Kidney capillary endothelial cell (primary cell): Measurements from ENCODE around the gene GALNT17.

Source experiments
- DNase-seq: peaks from one replicate; pipeline ENCODE4 v3.0.0-alpha.2; 2018; ENCODE audit warnings: low spot score

Gene GALNT17

GRCh38 chr7:71132127-71132376 lies at the start of gene GALNT17:
GALNT17 (plus strand) TSS chr7:71132144.
- no peak for DNase-seq

- no peak for DNase-seq
These were observed 36.6 kb upstream of the GALNT17 start for GRCh38 chr7:71095266-71095860.

DNA sequence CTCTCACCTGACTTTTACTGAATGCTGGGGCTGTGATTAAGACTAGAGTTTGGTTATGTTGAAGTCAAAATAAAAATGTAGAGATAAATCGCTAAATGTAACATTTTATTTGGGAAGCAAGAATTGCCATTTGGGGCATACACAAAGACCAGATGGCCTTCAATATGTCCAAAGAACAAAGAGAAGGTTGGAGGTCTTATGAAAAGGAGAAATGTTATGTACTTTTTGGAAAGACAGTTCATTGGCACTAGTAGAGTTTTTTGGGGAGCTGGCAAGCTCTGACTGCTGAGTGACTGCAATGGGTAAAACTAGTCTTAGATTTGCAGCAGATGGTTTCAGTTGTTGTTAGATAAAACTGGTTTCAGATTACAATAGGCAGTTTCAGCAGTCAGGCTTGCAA lies 35.6 kb upstream of the GALNT17 start:
- DNase-seq, result no peak

DNA sequence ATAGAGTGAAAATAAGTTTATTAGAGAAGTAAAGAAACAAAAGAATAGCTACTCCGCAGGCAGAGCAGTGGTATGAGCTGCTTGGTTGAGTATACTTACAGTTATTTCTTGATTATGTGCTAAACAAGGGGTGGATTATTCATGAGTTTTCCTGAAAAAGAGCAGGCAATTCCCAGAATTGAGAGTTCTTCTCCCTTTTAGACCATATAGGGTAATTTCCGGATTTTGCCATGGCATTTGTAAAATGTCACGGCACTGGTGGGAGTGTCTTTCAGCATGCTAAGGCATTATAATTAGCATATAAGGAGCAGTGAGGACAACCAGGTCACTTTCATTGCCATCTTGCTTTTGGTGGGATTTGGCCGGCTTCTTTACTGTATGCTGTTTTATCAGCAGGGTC lies 25.7 kb upstream of the GALNT17 start:
- no peak for DNase-seq

DNA sequence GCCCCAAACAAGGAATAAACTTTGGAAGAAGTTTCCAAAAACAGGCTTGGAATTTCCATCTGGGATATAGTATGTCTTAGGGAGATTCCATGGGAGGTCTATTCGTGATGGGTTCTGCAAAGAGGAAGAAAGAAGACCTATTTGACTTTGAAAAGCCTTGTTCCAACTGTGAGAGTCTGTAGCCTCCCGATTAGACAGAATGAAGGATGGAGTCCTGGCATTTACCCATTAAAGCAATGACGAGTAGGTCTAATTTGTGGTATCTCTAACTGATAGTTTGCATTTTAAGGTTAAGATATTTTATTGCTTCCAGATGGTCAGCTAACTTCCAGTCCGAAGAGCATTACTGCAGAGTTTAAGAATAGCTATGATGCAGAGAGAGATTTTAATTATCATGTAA lies 19.5 kb upstream of the GALNT17 start:
- DNase-seq, result no peak

GRCh38 chr7:71120096-71120495 lies 11.8 kb upstream of the GALNT17 start:
- no peak for DNase-seq

DNA sequence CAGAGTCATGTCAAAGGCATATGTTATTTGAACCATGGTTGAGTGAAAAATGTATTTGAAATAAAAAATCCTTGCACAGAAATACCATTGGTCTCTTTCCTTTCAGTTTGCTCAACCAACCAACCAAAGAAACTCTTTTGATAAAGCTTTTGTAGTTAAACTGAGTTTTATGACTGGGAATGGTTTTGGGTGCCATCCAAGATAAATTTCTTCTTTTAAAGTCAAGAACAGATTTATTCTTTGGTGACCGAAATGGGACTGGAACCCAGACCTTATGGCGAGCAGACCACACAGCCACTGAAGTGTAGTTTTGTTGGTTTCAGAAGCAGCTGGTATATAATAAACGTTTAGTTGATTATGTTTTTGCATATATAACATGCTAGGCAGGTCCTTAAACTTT lies 2.8 kb upstream of the GALNT17 start:
- no peak for DNase-seq

DNA sequence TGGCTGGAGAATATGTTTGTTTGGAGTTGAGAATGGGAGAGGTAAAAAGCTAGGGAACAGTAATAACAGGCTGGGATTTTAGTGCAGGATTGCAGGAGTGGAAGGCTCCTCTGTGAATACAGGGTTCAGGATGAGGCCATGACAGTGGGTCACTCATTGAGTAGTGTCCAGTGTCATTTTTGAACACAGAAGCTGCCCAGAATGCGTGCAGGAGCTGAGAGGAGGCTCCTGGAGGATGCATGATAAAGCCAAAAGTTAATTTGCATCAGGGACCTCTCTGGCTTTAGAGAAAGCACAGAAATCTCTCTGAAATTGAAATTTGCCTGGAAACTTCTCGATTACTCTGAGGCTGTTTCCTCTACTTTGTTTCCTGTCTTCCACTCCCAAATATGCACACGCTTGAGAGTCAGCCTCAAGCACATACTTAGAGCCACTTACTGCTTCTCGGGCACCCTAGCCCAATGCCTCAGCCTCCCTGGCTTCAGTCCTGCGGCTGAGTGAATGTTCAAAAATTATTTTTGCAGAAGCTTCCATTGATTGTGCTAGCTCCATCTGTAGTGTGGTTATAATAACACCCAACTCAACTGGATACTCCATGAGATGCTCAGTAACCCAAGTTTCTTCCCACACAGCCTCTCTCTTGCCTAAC lies 1.8 kb upstream of the GALNT17 start:
- no peak for DNase-seq

- DNase-seq, result no peak
These were observed 453 bp upstream of the GALNT17 start for GRCh38 chr7:71131256-71132126.

DNA sequence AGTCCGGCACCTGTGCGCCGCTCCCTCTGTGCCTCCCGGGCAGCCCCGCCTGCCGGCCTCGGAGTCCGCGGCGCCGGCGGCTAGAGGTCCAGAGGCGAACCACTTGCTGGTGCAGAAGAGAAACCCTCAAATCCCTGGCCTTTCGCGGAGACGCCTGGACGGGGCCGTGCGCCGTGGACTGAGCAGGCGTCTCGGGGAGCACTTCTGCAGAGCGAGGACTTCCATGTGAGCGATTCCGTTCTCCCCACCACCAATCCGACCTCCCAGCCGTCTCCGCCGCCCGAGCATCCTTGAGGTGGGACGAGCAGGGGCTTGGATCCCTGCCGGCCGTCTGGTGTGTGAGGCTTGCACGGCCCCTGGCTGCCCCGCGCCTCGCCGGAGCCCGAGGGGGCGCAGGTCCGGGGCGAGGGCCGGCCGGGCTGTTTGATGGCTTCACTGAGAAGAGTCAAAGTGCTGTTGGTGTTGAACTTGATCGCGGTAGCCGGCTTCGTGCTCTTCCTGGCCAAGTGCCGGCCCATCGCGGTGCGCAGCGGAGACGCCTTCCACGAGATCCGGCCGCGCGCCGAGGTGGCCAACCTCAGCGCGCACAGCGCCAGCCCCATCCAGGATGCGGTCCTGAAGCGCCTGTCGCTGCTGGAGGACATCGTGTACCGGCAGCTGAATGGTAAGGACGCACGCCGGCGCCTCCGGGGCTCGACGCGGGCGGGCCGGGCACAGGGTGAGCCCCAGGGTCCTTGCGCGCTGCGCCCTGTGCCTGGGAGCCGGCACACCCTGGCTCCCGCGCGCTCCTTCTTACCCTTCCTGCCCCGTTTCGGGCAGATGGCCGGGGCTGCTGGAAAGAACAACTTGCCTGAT lies 660 bp downstream of the GALNT17 start:
- no peak for DNase-seq

DNA sequence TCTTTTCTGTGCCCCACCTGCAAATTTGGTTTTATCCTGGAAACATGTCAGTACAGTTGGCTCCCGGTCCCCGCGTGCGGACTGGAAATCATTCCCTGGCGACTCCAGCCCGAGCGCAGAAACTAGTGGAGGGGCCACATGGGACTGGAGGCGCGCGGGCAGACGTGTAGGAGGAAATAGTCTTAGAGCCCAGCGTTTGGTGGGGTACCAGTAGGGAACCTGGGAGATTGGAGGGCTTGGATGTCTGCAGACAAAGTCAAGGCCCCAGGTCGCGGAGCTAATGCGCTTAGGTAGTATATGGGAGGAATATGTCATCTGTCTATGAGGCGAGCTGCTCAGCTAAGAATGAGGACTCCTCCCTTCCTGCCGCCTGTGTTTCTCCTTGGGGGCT lies 1.3 kb downstream of the GALNT17 start:
- DNase-seq, result no peak

DNA sequence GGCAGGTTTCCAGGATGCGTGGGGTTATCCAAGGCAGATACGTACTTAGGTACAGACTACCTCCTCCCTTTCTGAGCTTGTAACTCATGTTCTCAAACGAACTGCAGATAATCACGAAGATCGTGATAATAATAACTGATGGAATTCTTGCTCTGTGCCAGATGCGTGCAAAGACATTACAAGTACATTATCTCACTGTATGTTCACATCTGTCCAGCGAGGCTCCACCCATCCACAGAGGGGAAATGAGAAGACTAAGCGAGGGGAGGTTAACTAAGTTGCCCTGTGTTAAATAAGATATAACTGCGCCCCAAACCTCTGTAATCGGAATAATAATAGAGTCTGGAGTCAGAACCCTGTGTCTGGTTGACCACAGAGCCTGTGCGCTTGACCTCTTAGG lies 1.9 kb downstream of the GALNT17 start:
- no peak for DNase-seq

GRCh38 chr7:71135116-71135515 lies 3.2 kb downstream of the GALNT17 start:
- DNase-seq, result no peak

GRCh38 chr7:71135663-71136062 lies 3.7 kb downstream of the GALNT17 start:
- no peak for DNase-seq

DNA sequence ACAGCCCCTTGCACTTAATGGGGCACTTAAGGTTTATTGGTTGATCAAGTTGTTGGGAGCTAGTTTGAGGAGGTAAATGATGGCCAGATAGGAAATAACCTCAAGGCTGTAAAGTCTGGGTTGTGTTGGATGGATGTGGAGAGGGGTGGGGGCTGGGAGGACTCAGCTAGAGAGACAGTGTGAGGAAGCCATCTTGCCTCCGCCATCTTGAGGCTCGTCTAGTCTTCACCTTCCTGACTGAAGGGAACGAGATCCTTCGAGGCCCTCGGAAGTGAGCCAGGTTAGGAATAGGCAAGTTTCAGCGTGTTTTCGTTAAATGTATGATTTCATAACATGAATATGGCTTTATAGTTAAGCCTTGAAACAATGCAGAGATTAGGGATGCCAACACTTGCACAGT lies 5.5 kb downstream of the GALNT17 start:
- no peak for DNase-seq

DNA sequence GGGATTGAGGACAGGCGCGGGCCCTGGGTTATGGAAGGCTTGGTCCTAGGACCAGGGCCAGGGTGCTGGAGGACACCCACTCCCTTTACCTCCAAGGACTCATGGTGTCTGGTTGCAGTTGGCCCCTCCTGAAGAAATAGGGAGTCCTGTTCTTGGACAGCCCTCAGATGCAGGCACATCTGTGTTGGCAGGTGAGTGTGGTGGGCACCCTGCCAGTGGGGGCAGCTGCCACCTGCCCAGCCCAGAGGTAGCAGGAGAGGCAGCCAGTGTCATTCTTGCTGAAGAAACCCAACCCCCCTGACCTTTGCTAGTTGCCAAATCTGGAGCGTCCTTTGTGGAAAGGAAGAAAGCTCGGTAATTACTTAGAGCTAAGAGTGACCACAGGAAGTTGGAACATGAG lies 8.3 kb downstream of the GALNT17 start:
- DNase-seq, result no peak

DNA sequence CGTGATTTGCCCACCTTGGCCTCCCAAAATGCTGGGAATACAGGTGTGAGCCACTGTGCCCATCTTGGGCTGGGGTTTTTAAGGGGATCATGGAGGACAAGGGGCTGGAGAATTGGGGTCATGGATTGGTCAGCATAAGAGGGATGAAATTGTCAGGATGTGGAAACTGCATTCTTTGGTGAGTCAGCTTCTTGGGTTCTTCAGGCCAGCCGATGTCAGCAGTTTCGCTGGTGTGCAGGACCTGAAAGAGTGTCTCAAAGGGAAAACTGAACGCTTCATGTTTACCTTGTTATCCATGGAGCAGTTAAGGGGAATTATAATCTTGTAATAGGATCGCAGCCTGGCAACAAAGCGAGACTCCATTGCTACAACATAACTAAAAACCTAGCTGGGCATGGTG lies 13.0 kb downstream of the GALNT17 start:
- DNase-seq, result no peak

GRCh38 chr7:71145906-71146901 lies 14.3 kb downstream of the GALNT17 start:
- DNase-seq, result no peak

DNA sequence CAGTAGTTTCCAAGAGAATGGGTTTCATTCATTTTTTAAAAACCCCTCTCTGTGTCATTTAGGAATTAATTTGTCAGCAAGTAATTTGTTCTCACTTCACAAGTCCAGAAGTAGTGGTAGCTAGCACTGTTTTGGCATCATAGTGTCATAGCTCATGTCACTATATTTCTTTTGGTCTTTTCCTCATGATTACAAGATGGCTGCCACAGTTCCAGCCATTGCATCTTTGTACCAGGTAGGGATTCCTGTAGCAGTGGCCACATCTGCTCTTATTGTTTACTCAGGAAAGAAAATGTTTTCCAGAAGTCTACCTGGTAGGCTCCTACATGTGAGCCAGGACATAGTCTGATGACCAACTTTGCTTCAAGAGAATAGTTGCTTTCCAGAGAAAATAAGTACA lies 16.2 kb downstream of the GALNT17 start:
- DNase-seq, result no peak

DNA sequence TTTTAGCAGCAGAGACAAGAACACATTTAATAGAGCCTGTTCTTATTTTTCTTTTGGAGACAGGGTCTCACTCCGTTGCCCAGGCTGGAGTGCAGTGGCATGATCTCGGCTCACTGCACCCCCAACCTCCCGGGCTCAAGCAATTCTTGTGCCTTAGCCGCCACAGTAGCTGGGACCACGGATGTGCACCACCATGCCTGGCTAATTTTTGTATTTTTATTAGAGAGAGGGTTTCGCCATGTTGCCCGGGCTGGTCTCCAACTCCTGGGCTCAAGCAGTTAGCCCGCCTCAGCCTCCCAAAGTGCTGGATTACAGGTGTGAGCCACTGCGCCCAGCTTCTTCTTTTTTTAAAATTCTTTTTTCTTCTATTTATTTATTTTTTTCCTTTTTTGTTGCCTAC lies 23.3 kb downstream of the GALNT17 start:
- no peak for DNase-seq

GRCh38 chr7:71157757-71158156 lies 25.8 kb downstream of the GALNT17 start:
- DNase-seq, result no peak
